Hindlimb muscle (tissue), 1 donor: ENCODE data around the gene ZBTB7A. TPM values are rescaled to one million over a fixed set of nuclear protein-coding genes. Genes with fewer than 3 reads are reported as not detected.
A peak's percentile ranks its signal among the peaks of the same experiment; 100 is the strongest.

Source experiments
- DNase-seq: peaks from one replicate; pipeline ENCODE4 v3.0.0-alpha.2; 2013
- polyA plus RNA-seq: library from polyadenylated mRNA; unstranded; fragments of 120-200 nt; gene quantifications from one replicate; pipeline ENCODE4 v1.2.1, GENCODE V29; 2013; ENCODE audit not compliant: insufficient read length

The ZBTB7A gene
- polyA plus RNA-seq, 1 donor = 10.7 TPM

- DNase-seq = no peak
Measured at GRCh38 chr19:4067396-4068046, 822 bp upstream of the ZBTB7A start.

GRCh38 chr19:4066176-4066606 is 508 bp downstream of the ZBTB7A start:
- DNase-seq = no peak

- peak; percentile 96 for DNase-seq
Measured at GRCh38 chr19:4065430-4066175, 1.1 kb downstream of the ZBTB7A start.

DNA sequence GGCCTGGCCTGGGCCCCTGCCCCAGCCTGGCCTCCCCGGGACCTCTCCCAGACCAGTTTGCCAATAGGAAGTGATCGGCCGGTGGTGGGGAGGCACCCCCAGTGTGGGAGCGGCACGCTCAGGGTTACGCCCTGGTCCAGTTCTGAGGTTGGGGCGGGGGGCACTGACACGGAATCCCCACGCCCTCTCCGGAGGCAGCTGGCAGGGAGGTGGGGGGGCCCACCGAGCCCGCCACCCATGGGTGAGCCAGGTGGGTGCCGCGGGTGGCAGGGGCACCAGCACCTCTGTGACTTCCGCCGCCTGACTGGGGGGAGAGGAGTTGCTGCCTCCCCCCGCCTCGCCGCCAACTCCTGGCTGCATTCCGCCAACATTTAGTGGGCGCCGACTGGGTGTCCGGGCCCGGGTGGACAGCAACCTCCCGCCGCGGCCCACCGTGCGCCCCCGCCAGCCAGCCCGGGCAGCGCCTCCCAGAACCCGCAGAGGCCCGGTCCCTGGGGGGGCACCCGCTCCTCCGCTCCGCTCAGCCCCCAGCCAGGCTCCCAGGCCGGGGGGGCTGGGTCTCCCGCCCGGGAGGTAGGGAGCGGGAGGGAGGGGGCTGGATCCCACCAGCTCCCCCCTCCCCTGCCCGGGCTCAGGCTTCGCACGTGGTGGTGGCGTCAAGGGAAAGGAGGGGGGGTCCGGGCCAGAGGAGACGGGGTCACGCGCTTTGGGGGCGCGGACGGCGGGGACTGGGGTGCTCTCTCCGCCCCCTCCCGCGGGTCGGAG is 2.0 kb downstream of the ZBTB7A start:
- DNase-seq = peak; percentile 63

DNA sequence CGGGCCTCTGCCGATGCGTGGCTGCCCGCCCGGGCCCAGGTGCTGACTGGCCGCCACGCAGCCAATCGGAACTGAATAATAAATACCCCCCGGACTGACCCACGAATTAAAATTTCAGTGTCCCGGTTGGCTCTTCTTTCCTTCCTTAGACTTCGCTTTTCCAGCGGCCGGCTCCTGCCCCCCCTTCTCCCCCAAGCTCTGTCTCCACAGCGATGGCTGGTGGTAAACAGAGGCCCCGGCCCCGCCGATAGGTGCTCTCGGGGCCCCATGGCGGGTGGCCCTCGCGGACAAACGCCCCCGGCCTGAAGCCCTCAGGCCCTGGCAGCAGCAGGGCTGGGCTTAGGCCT is 2.6 kb downstream of the ZBTB7A start:
- no peak for DNase-seq

- no peak for DNase-seq
Measured at GRCh38 chr19:4063369-4064148, 3.1 kb downstream of the ZBTB7A start.

- no peak for DNase-seq
Measured at GRCh38 chr19:4062419-4063368, 4.0 kb downstream of the ZBTB7A start.

- no peak for DNase-seq
Measured at GRCh38 chr19:4061683-4062418, 4.8 kb downstream of the ZBTB7A start.

- DNase-seq = no peak
Measured at GRCh38 chr19:4061178-4061682, 5.5 kb downstream of the ZBTB7A start.

- DNase-seq = no peak
Measured at GRCh38 chr19:4060621-4061177, 6.0 kb downstream of the ZBTB7A start.

DNA sequence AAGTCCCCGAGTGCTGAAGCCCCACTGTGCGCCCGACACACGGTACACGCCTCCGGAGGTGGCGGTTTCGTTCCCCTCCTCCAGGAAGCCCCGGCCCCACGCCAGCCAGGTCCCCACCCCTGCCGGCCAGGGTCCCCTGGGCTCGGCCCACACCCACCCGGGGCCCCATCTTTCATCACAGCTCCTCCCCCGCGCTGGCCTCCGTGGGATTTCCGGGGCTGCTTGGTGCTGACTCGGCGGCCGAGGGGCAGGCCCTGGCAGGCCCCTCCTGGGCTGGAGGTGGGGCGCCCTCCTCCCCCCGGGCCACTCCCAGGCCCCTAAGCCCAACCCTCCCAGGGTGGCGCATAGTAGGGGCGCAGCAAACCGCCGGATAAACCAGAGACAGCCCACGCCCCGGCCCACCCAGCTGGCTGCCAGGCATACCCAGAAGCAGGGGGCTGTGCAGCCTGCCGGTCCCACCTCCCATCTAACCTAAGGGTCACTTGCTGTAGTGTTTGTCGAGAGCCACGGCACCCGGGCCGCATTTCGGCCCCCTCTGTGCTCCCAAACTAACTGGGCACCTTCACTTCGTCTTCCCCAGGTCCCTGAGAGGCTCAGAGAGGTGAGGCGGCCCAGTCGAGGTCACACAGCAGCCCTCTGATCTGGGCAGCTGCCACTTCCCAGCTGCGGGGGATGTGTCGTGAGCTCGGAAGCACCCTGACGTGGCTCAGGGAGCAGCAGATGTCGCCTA is 6.6 kb downstream of the ZBTB7A start:
- no peak for DNase-seq

- DNase-seq = no peak
Measured at GRCh38 chr19:4059453-4059871, 7.2 kb downstream of the ZBTB7A start.

DNA sequence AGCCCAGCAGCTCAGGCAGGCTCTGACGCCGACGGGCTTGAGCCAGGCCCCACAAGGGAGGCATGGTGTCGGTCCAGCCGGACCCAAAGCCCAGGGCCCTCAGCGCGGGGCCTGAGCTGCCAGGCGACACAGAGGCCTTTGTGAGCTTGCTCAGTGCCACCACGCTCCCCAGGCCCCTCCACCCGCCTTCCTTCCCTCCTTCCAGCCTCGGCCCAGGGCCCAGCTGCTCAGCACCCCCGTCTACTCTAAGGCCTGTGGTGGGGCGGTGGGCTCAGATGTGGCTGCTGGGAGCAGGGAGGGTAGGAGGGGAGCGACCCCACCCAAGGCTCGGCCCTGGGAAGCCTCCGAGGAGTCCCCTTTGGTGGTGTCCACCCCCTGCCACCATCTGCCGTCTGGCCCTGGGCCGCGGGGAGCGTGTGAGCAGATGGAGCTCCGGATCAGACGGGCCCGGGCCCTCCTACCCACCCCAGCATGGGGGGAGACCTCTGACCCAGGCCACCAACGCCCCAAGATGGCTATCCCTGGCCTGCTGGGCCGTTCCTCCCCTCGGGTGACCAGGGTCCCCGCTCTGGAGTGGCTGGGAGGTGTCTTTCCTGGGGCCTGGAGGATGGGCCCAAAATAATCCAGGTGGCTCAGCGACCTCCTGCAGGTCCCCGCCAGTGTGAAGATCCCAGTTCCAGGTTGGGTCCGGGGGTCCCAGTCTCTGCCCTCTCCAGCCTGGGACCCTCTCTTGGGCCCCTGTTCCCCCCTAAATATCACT is 7.8 kb downstream of the ZBTB7A start:
- DNase-seq = no peak

GRCh38 chr19:4057931-4058692 is 8.6 kb downstream of the ZBTB7A start:
- DNase-seq = no peak

DNA sequence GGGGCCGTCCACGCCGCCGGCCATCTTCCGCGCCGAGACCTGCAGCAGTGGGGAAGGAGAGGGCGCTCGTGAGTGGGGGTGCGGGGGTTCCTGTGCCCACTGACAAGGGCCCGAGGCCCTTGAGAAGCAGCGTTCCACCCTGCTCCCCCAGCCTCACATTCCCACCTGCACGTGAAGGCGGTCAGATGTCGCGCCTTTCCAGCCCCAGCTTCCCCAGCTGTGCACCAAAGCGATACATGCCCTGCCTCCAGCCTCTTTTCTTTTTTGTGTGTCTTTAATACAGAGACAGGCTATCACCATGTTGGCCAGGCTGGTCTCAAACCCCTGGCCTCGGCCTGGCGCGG is 11.5 kb downstream of the ZBTB7A start:
- DNase-seq = no peak

GRCh38 chr19:4054441-4055208 is 12.1 kb downstream of the ZBTB7A start:
- DNase-seq = no peak
